Epithelial cell of proximal tubule (primary cell): ENCODE measurements around the gene EFNA2. TPM values are rescaled to one million over a fixed set of nuclear protein-coding genes. Genes with fewer than 3 reads are reported as not detected.
"Not testable (repeated sequence)": the region's sequence is repeated elsewhere in the genome, so short reads cannot be mapped to it uniquely, and the experiment has no call there.

ENCODE experiments used
- DNase-seq: peaks from one replicate; pipeline ENCODE4 v3.0.0-alpha.2; 2011; ENCODE audit warnings: low read depth
- H3K4me3 ChIP-seq: 2 replicates; pipeline ENCODE4 v1.5.1; 2011; ENCODE audit warnings: low read depth, mild to moderate bottlenecking, low read length
- total RNA-seq: library from RNA; depleted of rRNA; stranded (reverse); fragments of >200 nt; gene quantifications from 2 replicates; pipeline ENCODE4 v1.2.3, GENCODE V29; 2015
- TF ChIP-seq, protein P1 (sequence below): conservative IDR thresholded peaks from 2 replicates; pipeline ENCODE4 v1.5.1; 2012; ENCODE audit warnings: low read depth, mild to moderate bottlenecking, low read length

EFNA2 gene
- total RNA-seq, 1 donor from 2014 or later, result 0.23 TPM

GRCh38 chr19:1299801-1300200, 14.1 kb downstream of the EFNA2 start:
- no peak overlapping the region for H3K4me3 ChIP-seq
- no peak for DNase-seq
- TF ChIP-seq, protein P1, sequence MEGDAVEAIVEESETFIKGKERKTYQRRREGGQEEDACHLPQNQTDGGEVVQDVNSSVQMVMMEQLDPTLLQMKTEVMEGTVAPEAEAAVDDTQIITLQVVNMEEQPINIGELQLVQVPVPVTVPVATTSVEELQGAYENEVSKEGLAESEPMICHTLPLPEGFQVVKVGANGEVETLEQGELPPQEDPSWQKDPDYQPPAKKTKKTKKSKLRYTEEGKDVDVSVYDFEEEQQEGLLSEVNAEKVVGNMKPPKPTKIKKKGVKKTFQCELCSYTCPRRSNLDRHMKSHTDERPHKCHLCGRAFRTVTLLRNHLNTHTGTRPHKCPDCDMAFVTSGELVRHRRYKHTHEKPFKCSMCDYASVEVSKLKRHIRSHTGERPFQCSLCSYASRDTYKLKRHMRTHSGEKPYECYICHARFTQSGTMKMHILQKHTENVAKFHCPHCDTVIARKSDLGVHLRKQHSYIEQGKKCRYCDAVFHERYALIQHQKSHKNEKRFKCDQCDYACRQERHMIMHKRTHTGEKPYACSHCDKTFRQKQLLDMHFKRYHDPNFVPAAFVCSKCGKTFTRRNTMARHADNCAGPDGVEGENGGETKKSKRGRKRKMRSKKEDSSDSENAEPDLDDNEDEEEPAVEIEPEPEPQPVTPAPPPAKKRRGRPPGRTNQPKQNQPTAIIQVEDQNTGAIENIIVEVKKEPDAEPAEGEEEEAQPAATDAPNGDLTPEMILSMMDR, result no peak

GRCh38 chr19:1300744-1301490, 15.2 kb downstream of the EFNA2 start:
- DNase-seq, result no peak
- TF ChIP-seq, protein P1, result no peak
- H3K4me3 ChIP-seq, result no peak overlapping the region

DNA sequence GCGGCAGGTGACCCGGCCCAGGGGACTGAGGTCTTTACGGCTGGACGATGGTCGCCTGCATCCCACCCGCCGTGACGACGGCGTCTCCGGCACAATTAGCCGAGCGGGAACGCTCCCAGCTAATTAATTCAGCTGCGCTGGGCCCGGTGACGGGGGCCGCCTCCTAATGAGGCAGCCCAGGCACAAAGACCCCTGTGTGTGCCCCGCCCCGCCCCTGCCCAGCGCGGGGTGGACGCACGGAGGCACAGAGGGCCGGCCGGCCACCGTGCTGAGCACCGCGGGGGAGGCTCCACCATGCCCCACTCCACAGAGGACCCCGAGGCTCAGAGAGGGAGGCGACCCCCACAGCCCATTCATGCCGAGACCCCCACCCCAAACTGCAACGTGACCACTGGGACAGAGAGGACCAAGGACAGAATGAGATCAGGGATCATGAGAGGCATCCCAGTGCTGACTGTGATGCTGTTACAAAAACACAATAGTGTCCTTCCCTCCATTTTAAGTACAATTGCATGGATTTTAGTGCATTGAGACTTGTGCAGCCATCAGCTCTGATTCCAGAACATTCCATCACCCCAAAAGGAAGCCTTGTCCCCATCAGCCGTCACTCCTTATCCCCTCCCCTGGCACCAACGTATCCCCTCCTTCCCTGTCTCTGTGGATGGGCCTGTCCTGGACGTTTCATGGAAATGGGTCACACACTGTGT, 17.0 kb downstream of the EFNA2 start:
- TF ChIP-seq, protein P1, result no peak
- H3K4me3 ChIP-seq, result no peak overlapping the region
- DNase-seq, result no peak

GRCh38 chr19:1304197-1304924, 18.7 kb downstream of the EFNA2 start:
- no peak for DNase-seq
- TF ChIP-seq, protein P1, result no peak
- no peak overlapping the region for H3K4me3 ChIP-seq

DNA sequence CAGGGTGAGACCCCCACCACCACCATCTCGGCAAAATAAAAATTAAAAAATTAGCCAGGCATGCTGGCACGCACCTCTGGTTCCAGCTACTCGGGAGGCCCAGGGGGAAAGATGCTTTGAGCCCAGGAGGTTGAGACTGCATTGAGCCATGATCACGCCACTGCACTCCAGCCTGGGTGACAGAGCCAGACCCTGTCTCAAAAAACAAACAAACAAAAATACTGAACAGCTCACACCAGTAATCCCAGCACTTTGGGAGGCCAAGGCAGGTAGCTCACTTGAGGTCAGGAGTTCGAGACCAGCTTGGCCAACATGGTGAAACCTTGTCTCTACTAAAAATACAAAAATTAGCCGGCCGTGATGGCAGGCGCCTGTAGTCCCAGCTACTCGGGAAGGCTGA, 19.7 kb downstream of the EFNA2 start:
- H3K4me3 ChIP-seq, DNase-seq: not testable (repeated sequence)

GRCh38 chr19:1307320-1307719, 21.6 kb downstream of the EFNA2 start:
- TF ChIP-seq, protein P1, result no peak
- DNase-seq, result no peak
- no peak overlapping the region for H3K4me3 ChIP-seq

- no peak for DNase-seq
- TF ChIP-seq, protein P1, result no peak
- no peak overlapping the region for H3K4me3 ChIP-seq
Measured at GRCh38 chr19:1307755-1308303, 22.2 kb downstream of the EFNA2 start.
